Stimulated activated CD8-positive, alpha-beta memory T cell treated with anti-CD3 and anti-CD28 coated beads, Interleukin-12 subunit alpha, Interleukin-12 subunit beta, amount 100 ng/mL, for 24 hours (primary cell): ENCODE measurements around the gene ANAPC7.
"Not testable (repeated sequence)": the region's sequence is repeated elsewhere in the genome, so short reads cannot be mapped to it uniquely, and the experiment has no call there.

Experiments used
- DNase-seq: peaks from one replicate; pipeline ENCODE4 v3.0.0-alpha.2; 2020; ENCODE audit errors: extremely low read depth

Gene ANAPC7

DNA sequence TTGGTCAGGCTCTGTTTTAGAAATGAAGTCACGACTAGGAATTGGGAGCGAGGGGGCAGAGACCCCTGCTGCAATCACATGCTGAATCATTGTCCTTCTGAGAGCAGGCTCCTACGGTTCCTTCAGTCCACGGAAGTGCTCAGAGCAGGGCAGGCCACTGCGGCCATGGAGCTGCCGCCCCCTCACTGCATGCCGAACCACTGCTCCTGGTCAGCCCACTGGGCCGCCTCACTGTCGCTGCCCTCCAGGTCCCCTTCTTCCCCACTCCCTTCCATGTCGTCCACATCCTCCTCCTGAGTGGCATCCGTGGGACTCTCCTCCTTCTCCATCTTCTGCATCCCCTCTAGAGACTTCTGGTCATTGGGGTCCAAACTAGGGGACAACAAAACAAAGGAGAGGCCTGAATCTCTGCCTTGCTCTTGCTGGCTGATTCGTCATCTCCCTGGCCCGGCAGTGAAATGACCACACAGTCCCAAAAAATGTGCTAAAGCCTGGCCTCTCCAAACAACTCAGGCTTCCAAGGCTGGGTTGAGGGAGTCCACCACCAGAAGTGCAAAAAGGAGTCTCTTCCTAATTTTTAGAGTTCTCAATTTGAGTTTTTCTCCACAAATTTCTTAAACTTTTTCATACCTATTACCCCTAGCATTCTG lies 29.4 kb downstream of the ANAPC7 start:
- DNase-seq: no peak

DNA sequence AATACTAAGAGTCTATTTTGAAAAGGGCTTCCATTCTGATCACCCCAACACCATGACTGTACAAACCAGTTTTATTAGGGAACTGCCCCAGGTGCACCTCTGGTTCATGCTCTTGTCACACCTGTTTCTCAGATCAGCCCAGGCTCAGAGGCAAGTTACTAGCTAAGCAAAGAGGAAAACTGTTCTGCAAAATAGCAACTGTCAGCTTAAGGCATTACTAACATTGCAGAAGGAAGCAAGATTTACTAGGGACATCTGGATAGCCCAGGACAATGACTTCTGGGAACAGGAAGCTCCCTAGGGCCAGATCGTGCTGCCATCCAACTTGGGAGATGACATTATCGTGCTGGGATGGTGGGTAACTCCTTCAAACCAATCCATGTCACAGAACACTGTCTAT lies 30.1 kb downstream of the ANAPC7 start:
- no peak for DNase-seq

DNA sequence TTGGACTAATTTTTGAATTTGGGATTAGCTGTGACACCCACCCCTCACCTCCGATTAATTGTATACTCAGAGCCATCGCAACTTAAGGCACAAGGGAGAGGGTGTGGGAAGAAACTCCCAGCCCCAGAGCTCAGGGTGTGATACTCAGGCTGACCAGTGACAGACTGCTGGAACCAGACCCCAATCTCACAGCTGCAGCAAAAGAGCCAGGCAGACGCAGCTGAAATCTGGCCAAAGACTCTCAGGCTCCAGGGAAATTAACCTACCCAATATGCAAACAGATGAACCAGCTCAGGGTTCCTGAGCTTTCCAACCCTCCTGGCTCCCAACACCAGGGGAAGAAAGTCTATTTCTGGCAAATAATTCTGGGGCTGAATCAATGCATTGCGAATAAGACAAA lies 30.5 kb downstream of the ANAPC7 start:
- DNase-seq: no peak

DNA sequence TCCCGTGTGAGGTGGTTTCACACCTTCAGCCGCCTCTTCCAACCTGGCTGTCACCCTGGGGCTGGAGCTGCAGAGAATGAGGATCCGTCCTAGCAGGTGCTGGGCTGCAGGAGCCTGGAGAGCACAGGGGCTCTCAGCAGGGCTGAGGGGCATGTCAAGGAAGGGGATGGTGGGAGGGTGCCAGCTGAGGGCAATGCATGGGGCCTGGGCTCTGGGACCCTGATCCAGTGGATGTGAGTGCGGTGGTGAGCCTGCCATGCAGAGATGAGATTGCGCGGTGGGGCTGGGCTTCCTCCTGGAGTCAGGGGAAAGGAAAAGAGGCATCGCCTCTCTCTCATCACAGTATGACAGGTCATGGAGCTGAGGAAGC lies 31.5 kb downstream of the ANAPC7 start:
- DNase-seq: no peak

DNA sequence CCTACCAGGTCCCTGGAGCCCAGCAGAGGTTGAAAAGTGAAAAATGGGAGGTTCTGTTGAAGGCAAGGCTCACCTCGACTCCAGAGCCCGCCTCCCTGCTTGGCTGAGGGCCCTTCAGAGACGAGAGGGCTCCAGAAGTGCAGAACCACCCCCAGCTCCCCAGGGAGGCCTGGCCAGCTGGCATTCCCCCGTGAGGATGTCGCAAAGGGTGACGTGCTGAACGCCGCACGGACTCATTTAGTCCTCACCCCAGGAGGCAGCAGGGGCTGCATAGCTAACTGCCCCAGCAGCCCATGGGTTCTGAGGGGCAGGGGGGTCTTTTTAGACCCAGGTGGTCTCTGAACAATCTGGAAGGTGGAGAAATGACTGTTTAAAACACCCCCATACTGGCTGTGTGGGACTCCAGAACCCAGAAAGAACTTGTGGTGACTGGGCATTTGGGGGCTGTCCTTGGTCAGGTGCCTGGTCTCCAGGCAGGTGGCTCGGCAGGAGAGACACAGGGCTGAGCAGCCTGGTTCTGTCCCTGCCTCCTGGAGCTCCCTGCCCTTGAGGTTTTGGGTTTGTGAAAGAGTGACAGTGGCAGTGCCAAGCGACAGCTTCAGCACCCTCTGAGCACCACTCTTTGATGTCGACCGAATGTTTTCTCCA lies 32.0 kb downstream of the ANAPC7 start:
- no peak for DNase-seq

DNA sequence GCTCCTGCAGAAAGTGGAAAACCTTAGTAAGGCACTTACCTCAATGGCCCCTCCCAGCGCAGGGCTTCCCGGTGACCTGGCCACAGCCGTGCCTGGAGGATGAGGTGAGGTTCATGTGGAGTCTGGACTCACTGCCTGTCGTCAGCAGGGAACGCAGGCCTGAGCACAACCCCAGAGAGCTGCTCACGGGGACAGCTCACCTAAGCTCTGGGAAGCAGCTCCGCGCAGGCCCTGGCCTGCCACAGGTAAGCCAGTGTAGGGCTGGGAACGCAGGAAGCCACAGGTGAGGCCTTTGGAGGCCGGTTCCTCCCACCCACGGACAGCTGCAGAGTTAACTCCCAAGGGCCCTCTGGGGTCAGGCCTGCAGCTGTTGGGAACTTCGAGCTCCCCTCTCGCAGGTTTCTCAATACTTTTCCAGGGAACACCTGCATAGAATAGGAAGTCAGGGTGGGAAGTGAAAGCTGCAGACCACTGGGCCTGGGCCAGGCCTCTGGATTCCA lies 32.7 kb downstream of the ANAPC7 start:
- DNase-seq: no peak

DNA sequence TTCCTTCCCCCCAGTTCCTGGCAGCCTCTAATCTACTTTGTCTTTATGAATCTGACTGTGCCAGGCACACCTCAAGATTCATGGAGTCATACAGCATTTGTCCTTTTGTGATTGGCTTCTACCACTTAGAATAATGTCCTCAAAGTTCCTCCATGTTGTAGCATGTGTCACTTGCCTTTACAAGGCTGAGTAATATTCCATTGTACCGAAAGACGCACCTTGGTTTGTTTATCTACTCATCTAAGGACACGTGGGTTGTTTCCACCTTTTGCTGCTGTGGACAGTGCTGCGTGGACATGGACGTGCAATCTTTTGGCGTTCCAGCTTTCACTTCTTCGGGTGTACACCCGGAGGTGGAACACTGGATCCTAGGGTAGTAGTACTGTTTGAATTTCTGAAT lies 33.5 kb downstream of the ANAPC7 start:
- no peak for DNase-seq

DNA sequence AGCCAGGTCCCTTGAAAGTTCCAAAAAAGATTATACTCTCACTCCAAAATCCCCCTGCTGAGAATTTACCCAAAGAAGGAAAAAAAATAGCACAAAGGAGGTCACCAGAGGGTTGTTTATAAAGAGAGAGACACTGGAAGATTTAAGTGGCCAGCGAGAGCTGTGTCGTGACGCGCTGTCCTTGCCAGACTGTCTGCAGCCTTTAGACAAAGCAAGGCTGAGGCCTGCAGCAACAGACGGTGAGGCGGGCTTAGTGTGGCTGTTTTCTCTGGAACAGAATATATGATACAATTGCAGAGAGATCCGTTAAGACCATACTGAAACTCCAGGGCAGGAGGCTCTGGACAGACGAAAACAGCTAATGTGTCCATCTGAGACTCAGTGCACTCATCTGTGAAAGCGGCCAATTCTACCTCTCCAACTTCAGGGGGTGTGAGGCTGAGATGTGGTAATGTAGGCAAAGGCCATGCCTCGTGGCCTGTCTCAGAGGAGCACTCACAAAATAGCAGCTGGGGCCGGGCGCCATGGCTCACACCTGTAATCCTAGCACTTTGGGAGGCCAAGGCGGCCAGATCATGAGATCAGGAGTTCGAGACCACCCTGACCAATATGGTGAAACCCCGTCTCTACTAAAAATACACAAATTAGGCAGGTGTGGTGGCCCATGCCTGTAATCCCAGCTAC lies 36.2 kb downstream of the ANAPC7 start:
- DNase-seq: no peak

DNA sequence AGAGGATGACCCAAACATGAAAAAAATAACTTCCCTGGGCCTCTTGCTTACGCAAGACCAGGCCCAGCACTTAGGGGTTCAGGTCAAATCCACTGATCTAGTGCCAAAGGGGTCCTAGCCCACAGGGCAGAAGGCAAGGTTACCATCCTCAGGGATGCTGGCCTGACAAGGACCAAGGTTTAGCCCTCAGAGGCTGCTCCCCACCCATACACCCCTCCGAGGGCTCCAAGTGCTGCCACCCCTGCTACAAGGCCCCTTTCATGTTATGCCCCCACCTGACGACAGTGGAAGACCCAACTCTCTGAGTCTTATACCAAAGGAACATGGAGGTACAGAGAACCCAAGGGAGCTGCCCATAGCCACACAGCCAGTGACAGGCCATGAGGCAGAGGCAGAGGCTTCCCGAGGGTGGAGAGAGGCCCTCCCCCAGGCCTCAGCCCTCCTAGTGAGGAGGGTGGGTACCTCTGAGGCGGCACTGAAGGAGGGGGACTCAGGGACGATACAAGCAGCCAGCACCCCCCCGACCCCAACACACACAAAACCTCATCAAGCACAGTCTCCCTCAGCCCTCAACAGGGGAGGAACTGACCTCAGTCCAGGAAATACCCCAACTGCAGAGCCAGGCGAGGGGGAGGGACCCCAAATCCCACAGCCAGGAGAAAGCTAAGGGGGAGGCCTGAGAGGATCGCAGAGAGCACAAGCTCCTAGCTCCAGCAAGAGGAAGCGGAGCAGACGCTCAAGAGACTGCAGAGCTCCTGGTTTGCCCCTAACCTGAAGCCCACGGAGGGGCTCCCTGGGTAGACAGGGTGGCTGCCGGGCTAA lies 37.0 kb downstream of the ANAPC7 start:
- DNase-seq: no peak

DNA sequence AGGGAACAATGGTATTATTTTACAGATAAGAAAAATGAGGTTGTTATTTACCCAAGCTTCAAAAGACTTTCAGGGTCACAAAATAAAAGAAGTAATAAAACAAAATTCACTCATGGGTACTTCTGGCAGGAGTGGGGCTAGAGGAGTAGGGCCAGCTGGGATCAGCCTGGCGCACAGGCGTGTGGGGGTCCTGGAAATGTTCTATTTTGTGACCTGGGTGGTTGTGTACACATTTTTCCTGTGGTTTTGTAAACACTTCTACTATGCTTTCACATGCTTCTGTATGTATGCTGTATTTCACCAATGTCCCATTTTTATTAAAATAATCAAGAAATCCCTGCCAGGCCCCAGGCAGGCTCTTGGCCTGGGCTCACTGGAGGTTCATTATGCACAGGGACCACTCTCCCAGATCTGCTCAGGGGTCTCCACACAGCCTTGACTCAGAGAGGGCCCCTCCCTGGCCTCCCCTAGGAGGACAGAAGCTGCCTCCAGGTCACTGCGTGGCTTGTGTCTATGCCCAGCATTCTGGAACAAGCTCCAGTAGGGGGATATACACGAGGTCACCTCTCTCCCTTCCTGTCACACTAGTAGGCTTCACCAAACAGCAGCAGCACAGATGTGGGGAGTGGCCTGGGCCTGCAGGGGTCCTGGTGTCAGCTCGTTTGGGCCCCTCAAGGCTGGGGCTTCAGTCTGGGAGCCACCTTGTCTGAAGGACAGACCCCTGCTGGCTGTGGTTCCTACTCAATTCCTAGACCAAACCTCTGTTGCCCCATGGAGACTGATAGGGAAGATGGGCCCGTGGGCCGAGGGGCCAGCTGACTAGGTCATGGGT lies 37.8 kb downstream of the ANAPC7 start:
- DNase-seq: no peak

DNA sequence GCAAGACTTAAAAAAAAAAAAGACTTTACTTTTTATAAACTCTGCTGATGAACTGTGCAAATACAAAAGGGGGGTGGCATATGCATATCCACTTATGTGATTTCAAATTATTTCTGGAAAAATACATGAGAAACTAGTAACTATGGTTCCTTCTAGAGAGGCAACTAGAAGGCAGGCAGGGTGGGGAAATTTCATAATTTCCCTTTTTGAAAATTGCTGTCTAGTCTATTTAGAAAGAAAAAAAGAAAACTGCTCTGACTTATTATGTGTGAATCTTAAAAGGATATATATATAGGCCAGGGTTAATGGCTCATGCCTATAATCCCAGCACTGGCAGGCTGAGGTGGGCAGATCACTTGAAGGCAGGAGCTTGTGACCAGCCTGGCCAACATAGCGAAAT lies 42.3 kb downstream of the ANAPC7 start:
- no peak for DNase-seq

DNA sequence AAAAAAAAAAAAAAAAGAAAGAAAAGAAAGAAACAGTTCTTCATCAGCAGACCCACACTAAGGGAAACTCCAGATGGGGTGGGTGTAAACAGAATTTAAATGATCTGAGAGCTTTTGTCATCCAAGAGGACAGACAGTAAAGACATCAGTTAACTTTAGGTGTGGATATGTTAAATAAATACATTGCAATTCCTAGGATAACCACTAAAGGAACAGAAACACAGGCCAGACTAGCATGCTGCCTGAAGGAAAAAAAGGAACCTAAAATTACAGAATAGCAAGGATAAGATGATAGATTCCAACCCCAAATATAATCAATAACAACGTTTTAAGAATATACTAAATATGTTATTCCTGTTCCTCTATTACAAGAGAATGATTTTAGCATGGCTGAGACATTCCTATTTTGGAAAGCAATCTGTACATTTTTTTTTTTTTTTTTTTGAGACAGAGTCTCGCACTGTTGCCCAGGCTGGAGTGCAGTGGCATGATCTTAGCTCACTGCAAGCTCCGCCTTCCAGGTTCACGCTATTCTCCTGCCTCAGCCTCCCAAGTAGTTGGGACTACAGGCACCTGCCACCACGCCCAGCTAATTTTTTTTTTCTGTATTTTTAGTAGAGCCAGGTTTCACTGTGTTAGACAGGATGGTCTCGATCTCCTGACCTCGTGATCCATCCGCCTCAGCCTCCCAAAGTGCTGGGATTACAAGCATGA lies 45.0 kb downstream of the ANAPC7 start:
- DNase-seq: not testable (repeated sequence)

DNA sequence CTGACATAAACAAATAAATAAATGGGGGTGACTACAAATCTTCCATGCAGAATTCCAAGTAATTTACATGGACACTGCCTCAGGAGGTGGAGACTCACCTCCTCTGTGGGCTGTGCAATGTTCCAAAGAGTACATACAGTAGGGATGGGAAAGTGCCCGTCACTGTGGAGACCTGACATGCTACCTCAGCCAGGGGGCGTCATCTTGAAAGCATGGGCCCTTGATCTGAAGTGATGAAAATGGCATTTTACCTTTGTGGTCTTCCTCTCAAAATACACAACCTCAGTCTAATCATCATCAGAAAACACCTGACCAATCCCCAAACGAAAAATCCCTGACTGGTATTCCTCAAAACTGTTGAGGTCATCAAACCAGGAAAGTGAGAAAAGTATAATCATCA lies 48.4 kb downstream of the ANAPC7 start:
- no peak for DNase-seq

DNA sequence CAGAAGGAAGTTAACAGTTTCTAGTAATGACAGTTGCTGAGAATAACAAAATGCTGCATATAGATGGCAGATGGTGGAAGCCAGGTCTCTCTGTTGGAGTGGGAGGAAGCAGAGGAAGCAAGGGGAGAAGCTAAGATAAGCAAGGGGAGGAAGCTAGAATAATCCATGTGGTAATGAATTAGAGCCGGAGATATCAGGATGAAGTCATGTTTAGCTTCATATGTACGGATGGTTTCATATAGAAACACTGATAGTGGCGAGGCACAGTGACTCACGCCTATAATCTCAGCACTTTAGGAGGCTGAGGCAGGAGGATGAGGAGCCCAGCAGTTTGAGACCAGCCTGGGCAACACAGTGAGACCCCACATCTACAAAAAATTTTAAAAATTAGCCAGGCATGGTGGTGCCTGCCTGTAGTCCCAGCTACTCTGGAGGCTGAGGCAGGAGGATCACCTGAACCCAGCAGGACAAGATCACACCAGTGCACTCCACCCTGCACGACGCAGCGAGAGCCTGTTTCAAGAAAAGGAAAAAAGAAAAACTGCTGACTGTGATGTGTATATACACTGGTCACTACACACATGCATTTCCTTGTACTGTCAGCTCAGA lies 49.2 kb downstream of the ANAPC7 start:
- no peak for DNase-seq

DNA sequence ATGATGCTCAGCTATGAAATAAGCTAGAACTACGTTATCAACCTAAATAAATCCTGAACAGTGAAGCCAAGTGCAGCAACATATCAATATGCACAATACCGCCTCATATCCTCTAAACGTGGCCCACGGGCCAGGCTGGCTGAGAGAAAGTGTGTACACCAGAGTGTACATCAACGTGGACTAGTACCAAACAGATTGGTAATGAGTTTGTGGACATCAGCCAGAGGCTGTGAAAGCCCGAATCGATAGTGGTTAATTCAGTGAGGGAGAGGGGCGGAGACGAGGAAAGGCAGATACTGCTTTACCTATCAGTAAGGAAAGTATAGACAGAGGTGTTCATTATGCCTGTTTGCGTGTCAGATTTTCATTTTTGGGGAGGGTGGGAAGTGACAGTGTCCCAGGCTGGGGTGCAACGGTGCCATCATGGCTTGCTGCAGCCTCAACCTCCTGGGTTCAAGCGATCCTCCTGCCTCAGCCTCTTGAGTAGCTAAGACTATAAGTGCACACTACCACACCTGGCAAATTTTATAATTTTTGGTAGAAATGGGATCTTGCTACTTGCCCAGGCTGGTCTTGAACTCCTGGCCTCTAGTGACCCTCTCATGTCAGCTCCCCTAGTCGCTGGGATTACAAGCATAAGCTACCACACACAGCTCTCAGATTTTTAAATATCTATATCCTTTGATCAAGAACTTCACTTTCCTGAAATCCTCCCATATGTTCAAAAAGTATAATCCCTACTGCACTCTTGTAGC lies 50.1 kb downstream of the ANAPC7 start:
- no peak for DNase-seq

DNA sequence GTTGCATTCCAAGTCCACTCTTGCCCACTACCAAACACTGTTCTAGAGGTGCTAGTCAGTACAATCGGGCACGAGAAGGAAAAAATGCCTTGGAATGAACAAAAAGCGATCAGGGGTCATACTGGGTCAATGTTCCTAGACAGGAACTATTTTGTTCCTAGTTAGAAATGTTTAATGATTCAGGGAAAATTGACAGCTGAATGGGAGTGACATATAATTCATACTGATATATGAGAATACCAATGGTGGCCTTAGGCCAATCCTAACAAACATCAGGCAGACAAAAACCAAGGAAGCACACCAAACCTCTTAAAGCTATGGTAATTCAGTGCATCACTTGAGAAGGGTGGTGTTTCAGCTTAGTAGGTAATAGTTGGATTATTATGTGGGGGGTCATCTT lies 51.1 kb downstream of the ANAPC7 start:
- no peak for DNase-seq

DNA sequence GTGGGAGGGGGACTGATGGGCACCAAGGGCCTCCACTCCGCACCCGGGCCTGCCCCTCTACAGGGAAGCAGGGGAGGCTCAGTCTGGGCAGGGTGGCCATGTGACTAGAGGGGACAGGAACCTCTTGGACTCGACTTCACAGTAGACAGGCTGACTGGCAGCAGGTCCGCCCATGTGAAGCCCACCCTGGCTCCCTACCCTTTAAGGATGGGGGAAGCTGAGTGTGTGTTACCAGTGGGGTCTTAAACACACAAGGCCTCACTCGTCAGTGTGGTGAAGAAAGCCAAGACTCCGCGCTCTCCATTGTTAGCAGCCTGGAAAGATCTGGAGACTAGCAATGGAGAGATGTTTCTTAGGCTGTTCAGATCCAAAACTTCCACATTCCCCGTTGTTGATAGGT lies 52.4 kb downstream of the ANAPC7 start:
- DNase-seq: no peak

DNA sequence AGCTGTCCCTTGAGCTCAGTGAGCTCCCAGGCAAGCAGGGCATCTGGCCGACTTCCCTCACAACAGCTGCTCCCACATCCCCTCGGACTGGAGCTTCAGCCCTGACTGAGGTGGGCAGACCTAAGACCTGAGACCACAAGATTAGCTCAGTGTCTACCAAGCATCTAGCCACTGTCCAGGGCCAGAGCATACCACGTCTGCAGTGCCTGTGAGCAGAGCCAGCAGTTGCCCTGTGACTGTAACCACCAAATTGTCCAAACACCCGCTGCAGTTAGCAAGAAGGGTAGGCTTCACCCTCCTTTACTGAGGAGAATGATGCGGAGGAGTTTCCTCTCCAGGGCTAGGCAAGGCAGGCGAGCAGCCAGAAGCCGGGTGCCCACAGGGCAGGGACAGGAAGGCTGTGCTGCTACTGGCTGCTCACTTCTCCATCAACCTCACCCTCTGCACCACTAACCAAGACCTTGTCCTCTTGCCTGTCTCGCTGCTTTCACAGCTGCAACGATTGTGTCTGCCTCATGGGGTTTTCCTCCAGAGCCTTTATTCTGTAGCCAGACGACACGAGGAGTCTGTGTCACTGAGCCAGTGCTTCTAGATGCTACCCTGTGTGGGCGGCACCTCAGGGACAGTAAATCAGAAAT lies 53.9 kb downstream of the ANAPC7 start:
- DNase-seq: no peak

DNA sequence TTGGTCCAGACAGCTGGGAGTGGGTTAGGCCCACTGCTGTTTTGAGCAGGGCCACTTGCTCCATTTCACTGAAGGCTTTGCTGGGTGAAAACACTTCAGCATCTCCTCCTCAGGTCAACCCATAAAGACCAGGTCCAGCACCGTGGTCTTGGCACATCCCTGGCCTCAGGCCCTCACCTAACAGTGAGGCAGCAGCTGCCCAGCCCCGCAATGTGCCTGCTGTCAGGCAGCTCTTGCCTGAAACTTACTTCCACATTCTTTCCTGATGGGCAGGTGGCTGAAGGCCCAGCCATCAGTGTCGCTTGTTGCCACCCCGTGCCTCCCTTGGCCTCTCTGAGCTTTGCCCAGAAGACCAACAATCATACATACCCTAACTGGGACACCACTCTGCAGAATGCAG lies 54.4 kb downstream of the ANAPC7 start:
- DNase-seq: no peak
